Kidney (tissue), 14 donors: ENCODE measurements around the gene ZDHHC11. TPM values are rescaled to one million over a fixed set of nuclear protein-coding genes. Genes with fewer than 3 reads are reported as not detected.
"Not testable (repeated sequence)": the region's sequence is repeated elsewhere in the genome, so short reads cannot be mapped to it uniquely, and the experiment has no call there.

Experiments used
- DNase-seq, 5 donors: peaks; one replicate each; pipeline ENCODE4 v3.0.0-alpha.2; 2013 to 2020
- FAIRE-seq: peaks from 2 replicates; lab custom pipeline; 2012; peaks lifted over from hg19 to GRCh38; lab: Jason Lieb, UNC
- H3K27ac ChIP-seq, 2 donors: one replicate each; pipeline ENCODE4 v1.7.0; 2013; ENCODE audit warnings: low read depth in 2 of 2, low read length in 2 of 2, inconsistent platforms in 1 of 2
- H3K27me3 ChIP-seq: one replicate; pipeline ENCODE4 v1.7.1; 2013; ENCODE audit warnings: low read length, inconsistent platforms; ENCODE audit not compliant: control insufficient read depth, insufficient read depth
- H3K36me3 ChIP-seq, 3 donors: one replicate each; pipeline versions ENCODE4 v1.7.0 to v1.7.1; 2013; ENCODE audit warnings: low read length in 3 of 3, control low read depth in 1 of 3, inconsistent platforms in 1 of 3; ENCODE audit not compliant: insufficient read depth in 3 of 3, control insufficient read depth in 2 of 3
- H3K4me1 ChIP-seq, 3 donors: one replicate each; pipeline versions ENCODE4 v1.7.0 to v1.7.1; 2013; ENCODE audit warnings: low read length in 3 of 3, inconsistent platforms in 1 of 3, low read depth in 1 of 3; ENCODE audit not compliant: control insufficient read depth in 2 of 3, insufficient read depth in 2 of 3
- H3K4me3 ChIP-seq, 3 donors: one replicate each; pipeline versions ENCODE4 v1.7.0 to v1.8.1; 2013; ENCODE audit warnings: low read length in 3 of 3, control low read depth in 1 of 3, inconsistent platforms in 1 of 3
- H3K9ac ChIP-seq, 3 donors: one replicate each; pipeline versions ENCODE4 v1.7.0 to v1.7.1; 2013; ENCODE audit warnings: low read length in 3 of 3, control low read depth in 1 of 3, inconsistent platforms in 1 of 3
- H3K9me3 ChIP-seq, 3 donors: one replicate each; pipeline versions ENCODE4 v1.7.0 to v1.7.1; 2013; ENCODE audit warnings: low read length in 3 of 3, control low read depth in 1 of 3, inconsistent platforms in 1 of 3; ENCODE audit not compliant: control insufficient read depth in 2 of 3, insufficient read depth in 1 of 3
- intact Hi-C: fragments of 100-400 bp; cut with DNase I; formaldehyde crosslinking; loops from one replicate; pipeline ENCODE4 v1.11.1; 2022
- polyA plus RNA-seq: library from polyadenylated mRNA; stranded (reverse); fragments of 350-450 nt; fragmentation: Illumina TruSeq; extraction: RNeasy Lipid Tissue Mini Kit (QIAGEN cat#74804); gene quantifications from one replicate; pipeline ENCODE4 v1.2.3, GENCODE V29; 2014; ENCODE audit warnings: low read depth, low replicate concordance; ENCODE audit not compliant: insufficient read depth
- total RNA-seq: library from RNA; stranded (reverse); fragmentation: NEBNext Ultra II Directional; extraction: Animal tissue kit (Norgen Biotek cat#: 25700); gene quantifications from one replicate; pipeline ENCODE4 v1.2.1, GENCODE V29; 2021
- TF ChIP-seq, protein P1 (sequence below): IDR thresholded peaks from 3 replicates; pipeline ENCODE4 v1.5.1; 2012; ENCODE audit warnings: mild to moderate bottlenecking, moderate library complexity, borderline replicate concordance; ENCODE audit not compliant: insufficient read depth; ENCODE audit errors: extremely low read depth
- donor health status: control.
- donor health status: control.
- donor health status: control.
- donor health status: control.
- donor health status: control.
- donor health status: DM: yes; HTN: yes; CAD: no.
- donor health status: Normal renal cell carcinoma (clear cell type).

Gene ZDHHC11
- total and polyA plus RNA-seq, 2 donors from 2014 or later = 1.6 to 10.1 TPM

- H3K27me3 ChIP-seq, H3K27ac ChIP-seq, H3K9me3 ChIP-seq, H3K4me1 ChIP-seq, H3K9ac ChIP-seq, H3K36me3 ChIP-seq, FAIRE-seq, DNase-seq, H3K4me3 ChIP-seq, intact Hi-C loops: not testable (repeated sequence)
Observed at GRCh38 chr5:752532-753115, 98.2 kb downstream of the ZDHHC11 start.

- H3K27me3 ChIP-seq, H3K27ac ChIP-seq, H3K9ac ChIP-seq, H3K4me3 ChIP-seq, H3K4me1 ChIP-seq, intact Hi-C loops, H3K36me3 ChIP-seq, FAIRE-seq, H3K9me3 ChIP-seq: not testable (repeated sequence)
- peak in 1 of 5 donors; percentile 28 for DNase-seq
Observed at GRCh38 chr5:751992-752391, 98.8 kb downstream of the ZDHHC11 start.

DNA sequence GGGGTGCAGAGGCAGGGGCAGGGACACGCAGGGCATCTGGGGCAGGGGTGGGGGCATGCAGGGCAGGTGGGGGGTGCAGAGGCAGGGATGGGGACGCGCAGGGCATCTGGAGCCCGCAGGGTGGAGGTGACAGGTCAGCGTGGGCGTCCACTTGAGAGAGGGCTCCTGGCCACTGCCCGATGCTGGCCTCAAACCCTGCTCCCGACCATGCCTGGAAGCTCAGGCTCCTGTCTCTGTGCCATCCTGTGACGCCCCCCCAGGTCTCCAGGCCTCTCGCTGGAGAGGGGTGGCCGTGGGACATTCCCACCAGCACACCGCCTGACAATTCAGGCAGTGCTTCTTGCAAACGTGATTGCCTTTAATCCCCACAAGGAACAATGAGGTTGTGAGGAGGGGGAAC is 99.3 kb downstream of the ZDHHC11 start:
- Histone ChIP-seq H3K36me3 (no peaks in the 10 kb centered on the region), H3K27ac (no peak overlapping the region), H3K27me3 (no peaks in the 10 kb centered on the region), H3K4me1 (no peaks in the 10 kb centered on the region), H3K4me3 (no peak overlapping the region), H3K9ac (no peak overlapping the region), H3K9me3 (no peaks in the 10 kb centered on the region)
- FAIRE-seq = no peak
- intact Hi-C loops = no loop called here
- peak in 1 of 5 donors; percentile 45 for DNase-seq
- TF ChIP-seq, protein P1, sequence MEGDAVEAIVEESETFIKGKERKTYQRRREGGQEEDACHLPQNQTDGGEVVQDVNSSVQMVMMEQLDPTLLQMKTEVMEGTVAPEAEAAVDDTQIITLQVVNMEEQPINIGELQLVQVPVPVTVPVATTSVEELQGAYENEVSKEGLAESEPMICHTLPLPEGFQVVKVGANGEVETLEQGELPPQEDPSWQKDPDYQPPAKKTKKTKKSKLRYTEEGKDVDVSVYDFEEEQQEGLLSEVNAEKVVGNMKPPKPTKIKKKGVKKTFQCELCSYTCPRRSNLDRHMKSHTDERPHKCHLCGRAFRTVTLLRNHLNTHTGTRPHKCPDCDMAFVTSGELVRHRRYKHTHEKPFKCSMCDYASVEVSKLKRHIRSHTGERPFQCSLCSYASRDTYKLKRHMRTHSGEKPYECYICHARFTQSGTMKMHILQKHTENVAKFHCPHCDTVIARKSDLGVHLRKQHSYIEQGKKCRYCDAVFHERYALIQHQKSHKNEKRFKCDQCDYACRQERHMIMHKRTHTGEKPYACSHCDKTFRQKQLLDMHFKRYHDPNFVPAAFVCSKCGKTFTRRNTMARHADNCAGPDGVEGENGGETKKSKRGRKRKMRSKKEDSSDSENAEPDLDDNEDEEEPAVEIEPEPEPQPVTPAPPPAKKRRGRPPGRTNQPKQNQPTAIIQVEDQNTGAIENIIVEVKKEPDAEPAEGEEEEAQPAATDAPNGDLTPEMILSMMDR = no peak

- peak in 1 of 5 donors; percentile 55 for DNase-seq
- FAIRE-seq, H3K27ac ChIP-seq, H3K9ac ChIP-seq, intact Hi-C loops, H3K4me1 ChIP-seq, H3K9me3 ChIP-seq, H3K27me3 ChIP-seq, H3K4me3 ChIP-seq, H3K36me3 ChIP-seq: not testable (repeated sequence)
Observed at GRCh38 chr5:750226-750625, 100.6 kb downstream of the ZDHHC11 start.

DNA sequence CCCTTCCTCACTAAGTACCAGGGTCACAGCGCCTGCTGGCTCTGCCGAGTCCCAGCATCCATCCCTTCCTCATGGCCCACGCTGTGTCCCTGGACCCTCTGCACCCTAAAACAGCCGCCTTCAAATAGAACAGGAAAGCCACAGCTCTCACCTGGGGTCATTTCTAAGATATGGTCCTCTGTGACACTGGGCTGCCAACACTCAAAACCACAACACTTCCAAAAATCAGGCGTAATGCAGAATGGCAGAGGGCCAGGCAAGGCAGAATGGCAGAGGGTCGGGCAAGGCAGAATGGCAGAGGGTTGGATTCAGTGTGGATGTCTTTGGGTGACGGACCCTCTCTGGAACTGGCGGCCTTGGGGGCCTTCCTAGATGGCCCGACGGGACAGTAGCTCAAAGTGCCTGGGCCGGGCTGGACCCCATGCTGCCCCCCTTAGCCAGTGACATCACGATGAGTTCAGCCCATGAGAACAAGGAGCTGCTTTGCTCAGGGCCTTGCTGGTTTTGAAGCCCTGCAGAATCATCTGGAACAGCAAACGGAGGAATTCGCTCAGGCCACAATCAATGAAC is 101.6 kb downstream of the ZDHHC11 start:
- no peak overlapping the region for H3K27ac ChIP-seq
- no peak for FAIRE-seq
- no peaks in the 10 kb centered on the region for H3K9me3 ChIP-seq
- H3K36me3 ChIP-seq = no peaks in the 10 kb centered on the region
- intact Hi-C loops = loop anchor here (5.0 kb wide), 1 partner anchor 93 kb away; no protein-coding TSS in a partner anchor
- peak in 1 of 5 donors; percentile 23 for DNase-seq
- TF ChIP-seq, protein P1 = no peak
- H3K4me1 ChIP-seq = no peaks in the 10 kb centered on the region
- no peak overlapping the region for H3K4me3 ChIP-seq
- no peaks in the 10 kb centered on the region for H3K27me3 ChIP-seq
- no peak overlapping the region for H3K9ac ChIP-seq

GRCh38 chr5:748011-748980 is 102.5 kb downstream of the ZDHHC11 start:
- DNase-seq = peak in 1 of 5 donors; percentile 55

More at GRCh38 chr5:748011-748980, 102.5 kb downstream of the ZDHHC11 start:
- intact Hi-C loops = loop anchor here (5.0 kb wide), 1 partner anchor 94 kb away; no protein-coding TSS in a partner anchor
- H3K9ac ChIP-seq, H3K36me3 ChIP-seq, H3K4me1 ChIP-seq, H3K9me3 ChIP-seq, H3K4me3 ChIP-seq, H3K27me3 ChIP-seq, FAIRE-seq, H3K27ac ChIP-seq: not testable (repeated sequence)
